GM18909 (cell line): Measurements from ENCODE around the gene PPY.
"Not testable (repeated sequence)": the region's sequence is repeated elsewhere in the genome, so short reads cannot be mapped to it uniquely, and the experiment has no call there.

ENCODE experiments used
- ATAC-seq: cut with Tn5 transposase; IDR thresholded peaks from one replicate; pipeline ENCODE4 v1.9.1; 2021; ENCODE audit warnings: mild to moderate bottlenecking; ENCODE audit not compliant: unreplicated experiment, poor library complexity

PPY gene

GRCh38 chr17:43935204-43935925 is 6.9 kb downstream of the PPY start:
- no peak for ATAC-seq

- ATAC-seq: no peak
These were observed 9.4 kb downstream of the PPY start for GRCh38 chr17:43932923-43933322.

- no peak for ATAC-seq
These were observed 9.9 kb downstream of the PPY start for GRCh38 chr17:43932357-43932756.

DNA sequence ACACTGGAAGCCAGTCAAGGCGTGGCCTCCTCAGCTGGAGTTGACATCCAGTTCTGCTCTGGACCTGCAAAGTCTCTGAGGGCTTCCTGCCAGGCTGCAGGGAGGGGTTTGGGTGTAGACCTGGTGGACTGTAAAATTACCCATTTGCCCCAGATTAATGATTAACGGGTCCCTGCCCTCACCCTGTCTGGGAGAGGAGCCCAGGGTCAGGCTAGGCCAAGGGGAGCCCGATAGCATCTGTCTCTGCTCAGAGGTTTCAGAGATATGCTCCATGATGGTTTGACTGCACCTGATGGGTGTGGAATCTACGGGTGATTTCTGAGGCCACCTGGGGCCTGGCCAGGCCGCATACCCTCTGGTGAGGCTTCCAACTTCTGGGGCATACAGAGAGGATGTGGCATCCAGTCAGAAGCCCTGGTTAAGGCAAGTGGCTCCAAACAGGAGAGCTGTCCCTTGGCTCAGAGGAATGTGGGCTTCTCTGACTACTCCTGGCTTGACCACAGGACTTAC is 11.2 kb downstream of the PPY start:
- no peak for ATAC-seq

- no peak for ATAC-seq
These were observed 13.7 kb downstream of the PPY start for GRCh38 chr17:43928609-43929008.

- ATAC-seq: not testable (repeated sequence)
These were observed 14.3 kb downstream of the PPY start for GRCh38 chr17:43927929-43928328.

- no peak for ATAC-seq
These were observed 15.0 kb downstream of the PPY start for GRCh38 chr17:43927060-43927864.

GRCh38 chr17:43924558-43924957 is 17.7 kb downstream of the PPY start:
- ATAC-seq: no peak

DNA sequence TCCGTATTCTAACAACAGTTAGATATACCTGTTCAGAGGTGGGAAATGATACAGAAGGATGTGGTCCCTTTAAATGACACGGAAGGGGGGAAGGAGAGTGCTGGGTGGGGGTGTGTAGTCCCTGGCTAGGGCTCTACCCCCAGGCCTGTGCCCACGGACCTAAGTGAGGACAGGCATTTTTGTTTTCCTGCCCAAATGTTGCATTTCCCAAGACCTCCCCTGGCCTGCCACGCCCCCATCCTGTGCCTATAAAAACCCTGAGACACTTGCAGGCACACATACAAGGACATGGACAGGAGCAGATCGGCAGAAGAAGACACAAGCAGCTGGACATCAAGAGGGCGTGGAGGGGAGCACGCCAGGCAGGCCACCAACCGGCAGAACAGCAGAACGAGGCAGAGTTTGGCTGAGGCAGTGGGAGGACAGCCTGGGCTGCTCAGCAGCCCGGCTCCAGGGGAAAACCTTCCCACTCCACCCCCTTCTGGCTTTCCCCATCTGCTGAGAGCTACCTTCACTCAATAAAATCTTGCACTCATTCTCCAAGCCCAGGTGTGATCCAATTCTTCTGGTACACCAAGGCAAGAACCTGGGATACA is 21.7 kb downstream of the PPY start:
- ATAC-seq: no peak

GRCh38 chr17:43918026-43918389 is 24.3 kb downstream of the PPY start:
- ATAC-seq: no peak

DNA sequence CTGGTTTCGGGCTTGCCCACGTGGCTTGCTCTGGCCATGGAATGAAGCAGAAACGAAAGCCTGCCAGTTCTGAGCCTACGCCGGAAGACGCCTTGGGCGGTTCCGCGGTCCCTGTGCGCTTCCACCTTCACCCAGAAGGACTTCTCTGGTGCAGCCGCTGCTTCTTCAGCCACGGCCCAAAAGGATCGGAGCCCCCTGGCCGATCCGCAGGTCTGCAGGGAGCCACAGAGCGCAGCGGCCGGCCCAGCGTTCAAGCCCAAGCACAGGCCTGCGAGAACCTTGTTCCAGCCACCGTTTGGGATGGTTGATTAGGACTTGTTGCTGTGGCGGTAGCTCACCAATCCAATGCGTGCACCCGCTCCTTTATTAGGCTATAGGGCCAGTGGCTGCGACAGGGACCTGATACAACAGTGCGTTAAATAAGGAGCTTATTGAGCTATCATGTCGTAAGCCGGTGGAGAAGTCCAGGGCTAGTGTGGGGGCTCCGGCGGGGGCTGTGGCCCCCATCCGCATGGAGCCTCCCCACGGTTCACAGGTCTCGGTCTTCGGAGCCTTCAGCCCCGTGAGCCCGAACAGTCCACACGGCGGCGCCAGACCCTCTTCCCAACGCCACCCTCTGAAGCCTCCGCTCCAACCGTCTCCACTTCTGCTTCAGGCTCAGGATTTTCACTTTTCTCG is 24.8 kb downstream of the PPY start:
- ATAC-seq: no peak

DNA sequence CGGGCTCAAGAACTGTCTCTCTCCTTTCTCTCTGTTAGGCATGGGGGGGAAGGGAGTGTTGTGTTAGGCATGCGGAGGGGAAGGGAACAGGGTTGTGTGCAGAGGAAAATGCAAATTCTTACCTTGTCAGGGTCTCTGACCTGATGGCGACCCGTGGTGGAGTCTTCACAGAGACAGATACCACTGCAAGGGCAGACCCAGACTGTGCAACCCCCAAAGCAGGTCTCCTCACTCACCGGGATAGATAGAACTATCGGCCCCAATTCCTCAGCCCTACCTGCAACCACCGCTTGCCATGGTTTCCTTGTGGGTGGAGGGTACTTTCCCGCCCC is 25.3 kb downstream of the PPY start:
- no peak for ATAC-seq

GRCh38 chr17:43916385-43916784 is 25.9 kb downstream of the PPY start:
- ATAC-seq: no peak

- no peak for ATAC-seq
These were observed 26.7 kb downstream of the PPY start for GRCh38 chr17:43915559-43915958.

DNA sequence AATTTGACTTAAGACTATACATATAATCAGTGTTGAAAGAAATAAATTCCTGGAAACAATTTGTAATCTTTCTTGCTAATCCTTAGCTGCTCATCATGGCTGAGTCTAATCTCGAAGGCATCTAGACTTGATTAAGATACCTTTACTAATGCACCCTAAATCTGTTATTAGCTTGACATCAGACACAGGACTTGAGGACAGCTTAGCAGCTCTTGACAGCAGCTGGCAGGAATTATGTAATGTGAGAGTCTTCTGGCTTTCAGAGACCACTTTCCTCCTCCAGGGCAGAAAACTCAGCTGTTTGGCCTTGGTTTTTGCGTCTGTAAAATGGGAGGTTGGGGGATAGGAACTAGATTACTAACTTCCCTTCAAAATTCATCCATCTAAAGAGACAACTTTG is 27.8 kb downstream of the PPY start:
- no peak for ATAC-seq

GRCh38 chr17:43913584-43913983 is 28.7 kb downstream of the PPY start:
- ATAC-seq: no peak

DNA sequence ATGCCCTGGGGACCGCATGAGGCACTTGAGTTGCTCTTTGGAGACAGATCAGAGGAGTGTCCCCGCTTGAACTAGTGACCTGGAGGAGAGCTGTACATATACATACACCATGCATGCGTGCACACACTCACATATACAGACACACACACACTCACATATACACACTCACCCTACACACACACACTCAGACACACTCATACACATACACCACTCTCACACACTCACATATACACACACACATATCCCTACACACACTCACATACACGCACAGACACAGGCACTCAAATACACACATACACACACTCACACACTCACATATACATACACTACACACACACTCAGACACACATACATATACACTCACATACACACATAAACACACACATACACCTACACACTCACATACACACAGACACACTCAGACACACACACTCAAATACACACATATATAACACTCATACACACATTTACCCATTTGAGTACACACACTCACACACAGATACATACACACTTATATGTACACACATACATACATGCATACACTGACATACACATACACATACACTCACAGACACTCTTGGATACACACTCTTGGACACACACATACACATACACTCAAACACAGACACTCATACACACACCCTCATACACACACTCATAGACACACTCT is 29.5 kb downstream of the PPY start:
- ATAC-seq: no peak

DNA sequence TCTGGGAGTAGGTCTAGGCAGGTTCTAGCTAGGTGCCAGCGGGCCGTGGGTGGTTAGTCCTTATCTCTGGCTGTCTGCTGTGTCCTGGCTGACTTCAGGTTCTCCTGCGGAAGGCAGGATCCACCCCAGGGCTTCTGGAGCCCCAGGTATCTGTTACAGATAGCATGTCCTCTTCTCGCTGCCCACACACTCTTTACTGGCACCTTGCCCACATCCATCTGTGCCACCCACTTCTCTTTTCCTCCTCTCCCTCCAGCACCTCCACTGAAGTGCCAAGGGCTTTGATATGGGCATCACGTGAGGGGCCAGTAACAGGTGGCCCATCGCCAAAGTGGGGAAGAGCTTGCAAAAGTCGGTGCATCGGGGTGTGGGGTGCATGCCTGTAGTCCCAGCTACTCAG is 30.4 kb downstream of the PPY start:
- ATAC-seq: no peak

GRCh38 chr17:43909537-43910231 is 32.6 kb downstream of the PPY start:
- no peak for ATAC-seq
